RWPE2 (cell line): Measurements from ENCODE around the gene RABGAP1L.
"Not testable (repeated sequence)": the region's sequence is repeated elsewhere in the genome, so short reads cannot be mapped to it uniquely, and the experiment has no call there.

Experiments
- ATAC-seq: fragments of 200-7000 bp; cut with Tn5 transposase; 3 replicates; pipeline ENCODE4 v1.9.1; 2021; ENCODE audit warnings: low read depth
- DNase-seq: peaks from one replicate; pipeline ENCODE4 v3.0.0-alpha.2; 2020; ENCODE audit warnings: low spot score
- H3K27ac ChIP-seq: fragments of 450-650 bp; 2 replicates; pipeline ENCODE4 v1.5.1; 2017; ENCODE audit warnings: mild to moderate bottlenecking; ENCODE audit not compliant: poor library complexity, severe bottlenecking
- H3K27me3 ChIP-seq: fragments of 250-450 bp; sonication (Bioruptor Pico); 2 replicates; pipeline ENCODE4 v1.5.1; 2021; ENCODE audit warnings: mild to moderate bottlenecking, moderate library complexity; ENCODE audit not compliant: insufficient read depth, poor library complexity, severe bottlenecking
- H3K36me3 ChIP-seq: fragments of 250-450 bp; sonication (Bioruptor Pico); 2 replicates; pipeline ENCODE4 v1.5.1; 2020; ENCODE audit warnings: low read depth, mild to moderate bottlenecking, moderate library complexity
- H3K4me1 ChIP-seq: fragments of 250-450 bp; sonication (Bioruptor Pico); 2 replicates; pipeline ENCODE4 v1.5.1; 2021; ENCODE audit warnings: mild to moderate bottlenecking, moderate library complexity; ENCODE audit not compliant: insufficient read depth, poor library complexity, severe bottlenecking
- H3K4me3 ChIP-seq: fragments of 250-450 bp; sonication (Bioruptor Pico); 2 replicates; pipeline ENCODE4 v1.5.1; 2021; ENCODE audit warnings: mild to moderate bottlenecking, moderate library complexity; ENCODE audit not compliant: severe bottlenecking
- H3K9me3 ChIP-seq: fragments of 250-450 bp; sonication (Bioruptor Pico); 2 replicates; pipeline ENCODE4 v1.5.1; 2021; ENCODE audit warnings: mild to moderate bottlenecking, moderate library complexity; ENCODE audit not compliant: severe bottlenecking
- TF ChIP-seq, protein P1 (sequence below): fragments of 450-650 bp; IDR thresholded peaks from one replicate; pipeline ENCODE4 v1.5.1; 2017; ENCODE audit warnings: mild to moderate bottlenecking, moderate library complexity; ENCODE audit not compliant: poor library complexity, severe bottlenecking

The RABGAP1L gene

GRCh38 chr1:175023043-175023921 is 864.0 kb downstream of the RABGAP1L start, which contains the start of gene MRPS14:
TSS of gene MRPS14 (minus strand) at chr1:175023425. CDS start at chr1:175023408, 17 bp downstream.
- H3K27ac ChIP-seq, result peak within 1 kb of the TSS; percentile 31
- peaks cover 9% of the 10 kb centered on the region for H3K4me1 ChIP-seq
- no peaks in the 10 kb centered on the region for H3K9me3 ChIP-seq
- peaks cover 17% of the 10 kb centered on the region for H3K36me3 ChIP-seq
- peak; percentile 94 for ATAC-seq
- TF ChIP-seq, protein P1, sequence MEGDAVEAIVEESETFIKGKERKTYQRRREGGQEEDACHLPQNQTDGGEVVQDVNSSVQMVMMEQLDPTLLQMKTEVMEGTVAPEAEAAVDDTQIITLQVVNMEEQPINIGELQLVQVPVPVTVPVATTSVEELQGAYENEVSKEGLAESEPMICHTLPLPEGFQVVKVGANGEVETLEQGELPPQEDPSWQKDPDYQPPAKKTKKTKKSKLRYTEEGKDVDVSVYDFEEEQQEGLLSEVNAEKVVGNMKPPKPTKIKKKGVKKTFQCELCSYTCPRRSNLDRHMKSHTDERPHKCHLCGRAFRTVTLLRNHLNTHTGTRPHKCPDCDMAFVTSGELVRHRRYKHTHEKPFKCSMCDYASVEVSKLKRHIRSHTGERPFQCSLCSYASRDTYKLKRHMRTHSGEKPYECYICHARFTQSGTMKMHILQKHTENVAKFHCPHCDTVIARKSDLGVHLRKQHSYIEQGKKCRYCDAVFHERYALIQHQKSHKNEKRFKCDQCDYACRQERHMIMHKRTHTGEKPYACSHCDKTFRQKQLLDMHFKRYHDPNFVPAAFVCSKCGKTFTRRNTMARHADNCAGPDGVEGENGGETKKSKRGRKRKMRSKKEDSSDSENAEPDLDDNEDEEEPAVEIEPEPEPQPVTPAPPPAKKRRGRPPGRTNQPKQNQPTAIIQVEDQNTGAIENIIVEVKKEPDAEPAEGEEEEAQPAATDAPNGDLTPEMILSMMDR, result no peak
- peak within 1 kb of the TSS; percentile 86 for H3K4me3 ChIP-seq
- DNase-seq, result peak; percentile 93
- H3K27me3 ChIP-seq, result no peaks in the 10 kb centered on the region

DNA sequence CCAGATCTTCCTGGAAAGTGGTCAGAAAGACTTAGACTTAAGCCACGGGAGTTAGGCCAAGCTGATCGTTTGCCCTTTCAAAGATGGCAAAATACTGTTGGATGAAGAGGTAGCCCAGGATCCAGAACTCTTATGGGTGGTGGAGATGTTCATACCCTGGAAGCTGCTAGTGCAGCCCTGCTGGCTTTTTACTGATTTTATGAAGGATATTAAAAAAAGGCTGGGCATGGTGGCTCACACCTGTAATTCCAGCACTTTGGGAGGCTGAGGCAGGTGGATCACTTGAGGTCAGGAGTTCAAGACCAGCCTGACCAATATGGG is 864.6 kb downstream of the RABGAP1L start:
- H3K36me3 ChIP-seq, result peaks cover 11% of the 10 kb centered on the region
- H3K4me1 ChIP-seq, DNase-seq, H3K9me3 ChIP-seq, H3K27me3 ChIP-seq, ATAC-seq: not testable (repeated sequence)
- peak overlapping the region; percentile 86 for H3K4me3 ChIP-seq
- peak overlapping the region; percentile 31 for H3K27ac ChIP-seq

DNA sequence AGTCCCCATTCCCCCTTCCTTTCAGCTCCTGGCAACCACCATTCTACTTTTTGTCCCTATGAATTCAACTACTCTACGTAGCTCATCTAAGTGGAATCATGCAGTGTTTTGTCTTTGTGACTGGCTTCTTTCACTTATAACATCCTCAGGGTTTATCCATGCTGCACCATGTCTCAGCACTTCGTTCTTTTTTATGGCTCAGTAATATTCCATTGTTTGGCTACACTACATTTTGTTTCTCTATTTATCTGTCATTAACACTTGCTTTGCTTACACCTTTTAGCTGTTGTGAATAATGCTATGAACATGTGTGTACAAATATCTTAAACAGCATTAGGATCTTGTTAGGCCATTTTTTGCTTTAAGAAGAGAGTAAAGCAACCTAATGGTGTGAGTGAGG is 865.5 kb downstream of the RABGAP1L start:
- Histone ChIP-seq H3K4me3 (no peak overlapping the region), H3K27me3 (no peaks in the 10 kb centered on the region), H3K27ac (no peak overlapping the region), H3K36me3 (peaks cover 3% of the 10 kb centered on the region; the same call in 1 of the 2 replicates), H3K4me1 (peaks cover 13% of the 10 kb centered on the region), H3K9me3 (no peaks in the 10 kb centered on the region)
- TF ChIP-seq, protein P1, result no peak
- DNase-seq (no peak), ATAC-seq (no peak)

- Histone ChIP-seq H3K4me3 (no peak overlapping the region), H3K36me3 (no peaks in the 10 kb centered on the region), H3K27ac (no peak overlapping the region), H3K27me3 (no peaks in the 10 kb centered on the region), H3K4me1 (peaks cover 12% of the 10 kb centered on the region), H3K9me3 (no peaks in the 10 kb centered on the region)
- TF ChIP-seq, protein P1, result no peak
- DNase-seq (no peak), ATAC-seq (no peak)
Measured at GRCh38 chr1:175033953-175034352, 874.6 kb downstream of the RABGAP1L start.

DNA sequence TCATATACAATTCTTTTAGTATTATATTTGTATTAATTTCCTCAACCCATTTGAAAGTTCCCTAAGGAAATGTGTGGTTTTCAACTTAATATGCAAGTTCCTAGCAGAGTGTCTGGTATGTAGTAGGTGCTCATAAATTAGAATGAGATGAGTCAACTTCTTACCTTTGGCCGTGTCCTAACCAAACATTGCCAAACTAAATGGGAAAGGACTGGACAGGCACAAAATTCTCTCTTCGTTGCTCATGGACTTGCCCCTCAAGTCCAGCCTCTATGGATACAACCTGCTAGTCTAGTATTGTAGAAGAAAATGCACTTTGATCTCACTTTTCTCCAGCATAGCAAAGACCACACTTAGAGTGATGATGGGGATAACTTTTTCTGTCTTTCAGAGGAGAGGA is 875.5 kb downstream of the RABGAP1L start:
- Histone ChIP-seq H3K27ac (no peak overlapping the region), H3K4me1 (peaks cover 8% of the 10 kb centered on the region), H3K4me3 (no peak overlapping the region), H3K9me3 (no peaks in the 10 kb centered on the region), H3K27me3 (no peaks in the 10 kb centered on the region), H3K36me3 (no peaks in the 10 kb centered on the region)
- TF ChIP-seq, protein P1, result no peak
- ATAC-seq (peak; percentile 83), DNase-seq (no peak)
